H9 (cell line): ENCODE measurements around the gene RIT2. TPM values are rescaled to one million over a fixed set of nuclear protein-coding genes. Genes with fewer than 3 reads are reported as not detected.

Experiments used
- DNase-seq: peaks from one replicate; pipeline ENCODE4 v3.0.0-alpha.2; 2017
- H2AFZ ChIP-seq: one replicate; pipeline ENCODE4 v1.6.1; 2013; ENCODE audit warnings: mild to moderate bottlenecking, low read length, control low read depth, moderate library complexity
- H2AK5ac ChIP-seq: 2 replicates; pipeline ENCODE4 v1.6.1; 2013; ENCODE audit warnings: low read length, control low read depth, mixed read lengths; ENCODE audit not compliant: insufficient read length
- H2BK120ac ChIP-seq: one replicate; pipeline ENCODE4 v1.6.1; 2013; ENCODE audit warnings: low read depth, mild to moderate bottlenecking, low read length, control low read depth, inconsistent platforms; ENCODE audit not compliant: poor library complexity, severe bottlenecking
- H2BK12ac ChIP-seq: 2 replicates; pipeline ENCODE4 v1.6.1; 2013; ENCODE audit warnings: low read length, control low read depth, mixed read lengths, low read depth; ENCODE audit not compliant: insufficient read length
- H2BK15ac ChIP-seq: 2 replicates; pipeline ENCODE4 v1.6.1; 2013; ENCODE audit warnings: low read depth, low read length, control low read depth
- H2BK20ac ChIP-seq: one replicate; pipeline ENCODE4 v1.6.1; 2013; ENCODE audit warnings: low read depth, mild to moderate bottlenecking, low read length, control low read depth, inconsistent platforms; ENCODE audit not compliant: poor library complexity, severe bottlenecking
- H2BK5ac ChIP-seq: 2 replicates; pipeline ENCODE4 v1.6.1; 2013; ENCODE audit warnings: low read length, control low read depth, mixed read lengths; ENCODE audit not compliant: insufficient read length
- H3K14ac ChIP-seq: 2 replicates; pipeline ENCODE4 v1.6.1; 2013; ENCODE audit warnings: low read length, control low read depth; ENCODE audit not compliant: insufficient read depth
- H3K18ac ChIP-seq: 2 replicates; pipeline ENCODE4 v1.6.1; 2013; ENCODE audit warnings: low read depth, mild to moderate bottlenecking, mixed read lengths, low read length, control low read depth; ENCODE audit not compliant: insufficient read length
- H3K23ac ChIP-seq: 2 replicates; pipeline ENCODE4 v1.6.1; 2013; ENCODE audit warnings: low read length, control low read depth, mixed read lengths, low read depth; ENCODE audit not compliant: insufficient read length
- H3K23me2 ChIP-seq: 2 replicates; pipeline ENCODE4 v1.6.1; 2013; ENCODE audit warnings: low read depth, mild to moderate bottlenecking, mixed read lengths, low read length, control low read depth; ENCODE audit not compliant: insufficient read length, poor library complexity, severe bottlenecking
- H3K27ac ChIP-seq: 2 replicates; pipeline ENCODE4 v1.5.1; 2013; ENCODE audit warnings: low read length, control low read depth, mixed read lengths, low read depth; ENCODE audit not compliant: insufficient read length
- H3K27me3 ChIP-seq: 2 replicates; pipeline ENCODE4 v1.6.1; 2013; ENCODE audit warnings: low read length, control low read depth, inconsistent platforms; ENCODE audit not compliant: insufficient read depth
- H3K4ac ChIP-seq: 2 replicates; pipeline ENCODE4 v1.6.1; 2013; ENCODE audit warnings: low read depth, mild to moderate bottlenecking, control low read depth, inconsistent platforms, low read length, moderate library complexity
- H3K4me1 ChIP-seq: 2 replicates; pipeline ENCODE4 v1.6.1; 2013; ENCODE audit warnings: low read length, control low read depth, inconsistent platforms; ENCODE audit not compliant: insufficient read depth
- H3K4me2 ChIP-seq: 2 replicates; pipeline ENCODE4 v1.6.1; 2013; ENCODE audit warnings: low read length, control low read depth, mixed read lengths; ENCODE audit not compliant: insufficient read length, insufficient read depth
- H3K56ac ChIP-seq: 2 replicates; pipeline ENCODE4 v1.6.1; 2013; ENCODE audit warnings: low read depth, mild to moderate bottlenecking, mixed read lengths, low read length, control low read depth; ENCODE audit not compliant: insufficient read length
- H3K79me1 ChIP-seq: 2 replicates; pipeline ENCODE4 v1.6.1; 2013; ENCODE audit warnings: low read depth, mild to moderate bottlenecking, moderate library complexity, low read length, control low read depth, inconsistent platforms; ENCODE audit not compliant: insufficient read depth, poor library complexity, severe bottlenecking
- H3K79me2 ChIP-seq: 2 replicates; pipeline ENCODE4 v1.6.1; 2013; ENCODE audit warnings: low read length, control low read depth, inconsistent platforms; ENCODE audit not compliant: insufficient read depth
- H3K9ac ChIP-seq: 2 replicates; pipeline ENCODE4 v1.6.1; 2013; ENCODE audit warnings: low read length, control low read depth, mixed read lengths; ENCODE audit not compliant: insufficient read length; ENCODE audit errors: extremely low read depth
- H3K9me3 ChIP-seq: one replicate; pipeline ENCODE4 v1.6.1; 2013; ENCODE audit warnings: low read depth, low read length, inconsistent platforms; ENCODE audit not compliant: control insufficient read depth
- H3T11ph ChIP-seq: one replicate; pipeline ENCODE4 v1.6.1; 2013; ENCODE audit warnings: mild to moderate bottlenecking, low read length, control low read depth, inconsistent platforms
- H4K20me1 ChIP-seq: one replicate; pipeline ENCODE4 v1.6.1; 2013; ENCODE audit not compliant: control insufficient read depth, insufficient read length, insufficient read depth
- H4K5ac ChIP-seq: 2 replicates; pipeline ENCODE4 v1.6.1; 2013; ENCODE audit warnings: low read depth, mild to moderate bottlenecking, mixed read lengths, low read length, control low read depth; ENCODE audit not compliant: insufficient read length
- H4K8ac ChIP-seq: replicated peaks from 2 replicates; pipeline ENCODE4 v1.6.1; 2013; ENCODE audit warnings: low read length, control low read depth, mixed read lengths, low read depth; ENCODE audit not compliant: insufficient read length
- H4K91ac ChIP-seq: 2 replicates; pipeline ENCODE4 v1.6.1; 2013; ENCODE audit warnings: low read depth, mild to moderate bottlenecking, moderate library complexity, mixed read lengths, low read length, control low read depth; ENCODE audit not compliant: insufficient read length
- H3K27ac Mint-ChIP-seq, 3 experiments: 2 replicates in 2 of 3; 3 replicates in 1 of 3; pipeline ENCODE4 v1.8.0; 2020 to 2021; ENCODE audit warnings: mixed read lengths in 3 of 3, mild to moderate bottlenecking in 1 of 3, moderate library complexity in 1 of 3
- H3K27me3 Mint-ChIP-seq: 2 replicates; pipeline ENCODE4 v1.8.0; 2021; ENCODE audit warnings: low read depth, mild to moderate bottlenecking, moderate library complexity, mixed read lengths
- H3K36me3 Mint-ChIP-seq, 3 experiments: 2 replicates in 2 of 3; 3 replicates in 1 of 3; pipeline ENCODE4 v1.8.0; 2020 to 2021; ENCODE audit warnings: low read depth in 3 of 3, mixed read lengths in 3 of 3; ENCODE audit not compliant: insufficient read depth in 1 of 3
- H3K4me1 Mint-ChIP-seq, 2 experiments: 2 replicates each; pipeline ENCODE4 v1.8.0; 2020; ENCODE audit warnings: mixed read lengths in 2 of 2
- H3K4me3 Mint-ChIP-seq, 2 experiments: 2 replicates in 1 of 2; 3 replicates in 1 of 2; pipeline ENCODE4 v1.8.0; 2020 to 2021; ENCODE audit warnings: mild to moderate bottlenecking in 2 of 2, mixed read lengths in 2 of 2, moderate library complexity in 1 of 2
- H3K9me3 Mint-ChIP-seq, 2 experiments: 2 replicates in 1 of 2; 3 replicates in 1 of 2; pipeline ENCODE4 v1.8.0; 2020; ENCODE audit warnings: mild to moderate bottlenecking in 2 of 2, mixed read lengths in 2 of 2, moderate library complexity in 1 of 2
- CTCF ChIP-seq: fragments of 200-600 bp; sonication (generic); conservative IDR thresholded peaks from 3 replicates; pipeline ENCODE4 v1.8.0; 2021; ENCODE audit warnings: antibody characterized with exemption, mild to moderate bottlenecking
- WGBS: extraction: QIAGEN DNeasy Blood & Tissue Kit; methylation state at CpG from one replicate; pipeline ENCODE4 v1.1.7; 2013; ENCODE audit warnings: missing lambda C conversion rate, low lambda C conversion rate, mixed read lengths; ENCODE audit not compliant: insufficient read length; ENCODE audit errors: extremely low coverage; 5-methylcytosine and 5-hydroxymethylcytosine counted together
- total RNA-seq: library from RNA; stranded (reverse); gene quantifications from 2 replicates; pipeline ENCODE4 v1.2.1, GENCODE V29; 2021

Gene RIT2
- total RNA-seq, 1 experiment from 2014 or later, result 1.2 TPM

DNA sequence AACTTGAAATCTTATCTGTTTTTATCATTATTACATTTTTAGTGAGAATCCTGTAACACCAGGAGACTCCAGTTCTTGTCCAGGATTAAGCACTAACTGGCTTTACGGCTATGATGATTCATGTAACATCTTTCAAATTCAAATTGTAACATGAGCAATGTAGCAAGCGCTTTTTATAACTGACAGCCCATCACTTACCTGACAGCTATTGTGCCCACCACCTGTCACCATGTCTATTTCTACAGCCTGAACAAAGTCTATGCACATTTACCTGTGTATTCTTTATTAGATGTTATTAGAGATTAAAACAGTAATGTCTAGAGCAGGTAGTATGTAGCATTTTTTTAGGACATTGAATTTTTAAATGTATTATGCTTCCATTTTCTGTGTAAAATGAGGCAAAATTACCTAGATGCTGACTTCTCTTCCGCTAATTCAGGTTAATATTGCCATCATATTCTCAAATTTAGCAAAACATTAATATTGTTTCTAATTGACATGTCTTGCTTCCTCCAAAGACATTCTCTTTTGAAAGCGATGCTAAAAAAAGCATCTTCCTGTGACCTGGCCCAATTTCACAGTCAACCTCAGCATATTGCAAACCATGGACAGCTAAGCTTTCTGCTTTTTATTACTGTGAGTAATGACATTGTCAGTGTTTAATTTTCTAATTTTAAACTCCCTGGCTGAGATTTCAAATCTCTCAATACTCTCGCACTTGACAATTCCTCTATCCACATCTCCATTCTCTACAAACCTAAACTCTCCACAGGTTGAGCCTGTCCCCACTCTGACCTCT lies 37.8 kb downstream of the RIT2 start:
- H3K4me2 ChIP-seq, result no peak overlapping the region
- H2BK15ac ChIP-seq, result no peak overlapping the region
- H3K23me2 ChIP-seq, result no peaks in the 10 kb centered on the region
- no peak overlapping the region for H3T11ph ChIP-seq
- no peak for TF ChIP-seq CTCF
- no peaks in the 10 kb centered on the region for H3K27me3 Mint-ChIP-seq
- H3K27ac Mint-ChIP-seq, result no peak overlapping the region
- H3K79me1 ChIP-seq, result no peaks in the 10 kb centered on the region
- no peak overlapping the region for H3K4me3 Mint-ChIP-seq
- H2AFZ ChIP-seq, result no peak overlapping the region
- H3K9ac ChIP-seq, result no peak overlapping the region
- H2BK20ac ChIP-seq, result no peak overlapping the region
- H3K9me3 ChIP-seq, result no peaks in the 10 kb centered on the region
- no peaks in the 10 kb centered on the region for H3K9me3 Mint-ChIP-seq
- no peak overlapping the region for H2BK5ac ChIP-seq
- no peak overlapping the region for H4K8ac ChIP-seq
- no peak overlapping the region for H3K4ac ChIP-seq
- no peak overlapping the region for H4K5ac ChIP-seq
- no peaks in the 10 kb centered on the region for H3K27me3 ChIP-seq
- peaks cover 38 to 42% of the 10 kb centered on the region in 2 experiments for H3K4me1 Mint-ChIP-seq
- H3K79me2 ChIP-seq, result no peaks in the 10 kb centered on the region
- H2AK5ac ChIP-seq, result no peak overlapping the region
- no peak overlapping the region for H3K56ac ChIP-seq
- H3K4me1 ChIP-seq, result peaks cover 9% of the 10 kb centered on the region
- H4K91ac ChIP-seq, result no peak overlapping the region
- H4K20me1 ChIP-seq, result no peaks in the 10 kb centered on the region
- no peak overlapping the region for H3K23ac ChIP-seq
- H2BK12ac ChIP-seq, result no peak overlapping the region
- no peak overlapping the region for H3K18ac ChIP-seq
- H2BK120ac ChIP-seq, result no peak overlapping the region
- no peak overlapping the region for H3K14ac ChIP-seq
- WGBS, result no CpG with 5 or more reads among the region's 5 CpGs
- no peak overlapping the region for H3K27ac ChIP-seq
- H3K36me3 Mint-ChIP-seq, result no peaks in the 10 kb centered on the region; a peak in 2 of 7 replicates
- DNase-seq, result no peak
